Smooth muscle cell (in vitro differentiated cells): ENCODE results near the gene ACBD6. TPM values are rescaled to one million over a fixed set of nuclear protein-coding genes. Genes with fewer than 3 reads are reported as not detected.
A peak's percentile ranks its signal among the peaks of the same experiment; 100 is the strongest.

ENCODE experiments used
- DNase-seq: peaks from one replicate; lab custom pipeline; 2025; ENCODE audit not compliant: unreplicated experiment; lab: John Stamatoyannopoulos, UW
- H2AFZ ChIP-seq: fragments of 200-600 bp; sonication (generic); 2 replicates; pipeline ENCODE4 v1.6.0; 2016; ENCODE audit warnings: antibody characterized with exemption, low read depth, mild to moderate bottlenecking
- H3F3A ChIP-seq: fragments of 200-600 bp; sonication (generic); 2 replicates; pipeline ENCODE4 v1.6.0; 2017; ENCODE audit warnings: antibody characterized with exemption, low read depth
- H3K27ac ChIP-seq: fragments of 200-600 bp; sonication (generic); 2 replicates; pipeline ENCODE4 v1.5.1; 2016; ENCODE audit warnings: low read depth, mild to moderate bottlenecking
- H3K27me3 ChIP-seq: fragments of 200-600 bp; sonication (generic); 2 replicates; pipeline ENCODE4 v1.6.1; 2016; ENCODE audit warnings: low read depth, mild to moderate bottlenecking
- H3K36me3 ChIP-seq: fragments of 200-600 bp; sonication (generic); 2 replicates; pipeline ENCODE4 v1.5.1; 2016; ENCODE audit warnings: low read depth
- H3K4me1 ChIP-seq: fragments of 200-600 bp; sonication (generic); 2 replicates; pipeline ENCODE4 v1.5.1; 2016; ENCODE audit warnings: low read depth
- H3K4me2 ChIP-seq: fragments of 200-600 bp; sonication (generic); 2 replicates; pipeline ENCODE4 v1.6.0; 2016; ENCODE audit warnings: mild to moderate bottlenecking
- H3K4me3 ChIP-seq: fragments of 200-600 bp; sonication (generic); 2 replicates; pipeline ENCODE4 v1.5.1; 2016; ENCODE audit warnings: mild to moderate bottlenecking
- H3K79me2 ChIP-seq: fragments of 200-600 bp; sonication (generic); 2 replicates; pipeline ENCODE4 v1.6.0; 2016; ENCODE audit warnings: low read depth, mild to moderate bottlenecking
- H3K9ac ChIP-seq: fragments of 200-600 bp; sonication (generic); 2 replicates; pipeline ENCODE4 v1.6.0; 2016; ENCODE audit warnings: low read depth
- H3K9me3 ChIP-seq: fragments of 200-600 bp; sonication (generic); replicated peaks from 2 replicates; pipeline ENCODE4 v1.5.1; 2016; ENCODE audit warnings: low read depth
- H4K20me1 ChIP-seq: fragments of 200-600 bp; sonication (generic); 2 replicates; pipeline ENCODE4 v1.6.0; 2016; ENCODE audit warnings: low read depth
- CTCF ChIP-seq: fragments of 200-600 bp; sonication (generic); IDR thresholded peaks from 2 replicates; pipeline ENCODE4 v1.5.1; 2017; ENCODE audit warnings: borderline replicate concordance, mild to moderate bottlenecking, antibody characterized with exemption; ENCODE audit not compliant: insufficient read depth, poor library complexity, severe bottlenecking
- whole genome bisulfite sequencing: methylation state at CpG from one replicate; pipeline ENCODE4 v1.1.7; 2016; ENCODE audit warnings: low lambda C conversion rate; 5-methylcytosine and 5-hydroxymethylcytosine counted together
- polyA plus RNA-seq: library from polyadenylated mRNA; unstranded; fragments of >200 nt; fragmentation: Nextera tagmentation; extraction: Ambion mirVana; gene quantifications from 2 replicates; pipeline ENCODE4 v1.2.1, GENCODE V29; 2016
- total RNA-seq: library from RNA; depleted of rRNA; stranded (reverse); fragments of >200 nt; gene quantifications from 2 replicates; pipeline ENCODE4 v1.2.3, GENCODE V29; 2014

Gene ACBD6
- total and polyA plus RNA-seq, 2 experiments from 2014 or later, result 44.1 to 48.7 TPM

GRCh38 chr1:180533266-180533987 is 31.1 kb upstream of the ACBD6 start:
- no peak for DNase-seq
- H3K9me3 ChIP-seq, result no peaks in the 10 kb centered on the region

GRCh38 chr1:180532854-180533253 is 30.5 kb upstream of the ACBD6 start:
- Histone ChIP-seq H3K9ac (no peak overlapping the region), H2AFZ (peak overlapping the region; percentile 49)
- DNase-seq, result no peak

More at GRCh38 chr1:180533266-180533987, 31.1 kb upstream of the ACBD6 start:
- Histone ChIP-seq H4K20me1 (no peaks in the 10 kb centered on the region), H3K36me3 (no peaks in the 10 kb centered on the region), H3K4me2 (no peak overlapping the region), H3K9ac (no peak overlapping the region), H3K27ac (no peak overlapping the region), H3K27me3 (no peaks in the 10 kb centered on the region), H2AFZ (peak overlapping the region; percentile 50), H3K79me2 (no peaks in the 10 kb centered on the region), H3F3A (no peaks in the 10 kb centered on the region), H3K4me1 (no peaks in the 10 kb centered on the region), H3K4me3 (no peak overlapping the region)
- TF ChIP-seq CTCF, result peak; percentile 78
- WGBS, result 32% methylated on average over 10 of the region's 10 CpGs

GRCh38 chr1:180530501-180530900 is 28.1 kb upstream of the ACBD6 start:
- Histone ChIP-seq H3K27ac (no peak overlapping the region), H2AFZ (no peak overlapping the region), H3K79me2 (no peaks in the 10 kb centered on the region), H4K20me1 (no peaks in the 10 kb centered on the region), H3K9ac (no peak overlapping the region), H3F3A (no peaks in the 10 kb centered on the region), H3K9me3 (no peaks in the 10 kb centered on the region), H3K27me3 (no peaks in the 10 kb centered on the region), H3K4me3 (no peak overlapping the region), H3K4me1 (no peaks in the 10 kb centered on the region), H3K4me2 (peak overlapping the region; percentile 21), H3K36me3 (no peaks in the 10 kb centered on the region)
- 47% methylated on average over 5 of the region's 5 CpGs for WGBS
- no peak for TF ChIP-seq CTCF
- DNase-seq, result no peak

More at GRCh38 chr1:180532854-180533253, 30.5 kb upstream of the ACBD6 start:
- TF ChIP-seq CTCF, result no peak
- no peak overlapping the region for H3K4me3 ChIP-seq
- WGBS, result 91% methylated on average over 5 of the region's 5 CpGs
- H3K27ac ChIP-seq, result no peak overlapping the region
- no peaks in the 10 kb centered on the region for H3K79me2 ChIP-seq
- H3K9me3 ChIP-seq, result no peaks in the 10 kb centered on the region
- H3K27me3 ChIP-seq, result no peaks in the 10 kb centered on the region
- no peaks in the 10 kb centered on the region for H3K4me1 ChIP-seq
- H4K20me1 ChIP-seq, result no peaks in the 10 kb centered on the region
- no peaks in the 10 kb centered on the region for H3F3A ChIP-seq
- H3K4me2 ChIP-seq, result no peak overlapping the region
- H3K36me3 ChIP-seq, result no peaks in the 10 kb centered on the region
